Measurements from ENCODE around the gene GNRHR.

Gene GNRHR

DNA sequence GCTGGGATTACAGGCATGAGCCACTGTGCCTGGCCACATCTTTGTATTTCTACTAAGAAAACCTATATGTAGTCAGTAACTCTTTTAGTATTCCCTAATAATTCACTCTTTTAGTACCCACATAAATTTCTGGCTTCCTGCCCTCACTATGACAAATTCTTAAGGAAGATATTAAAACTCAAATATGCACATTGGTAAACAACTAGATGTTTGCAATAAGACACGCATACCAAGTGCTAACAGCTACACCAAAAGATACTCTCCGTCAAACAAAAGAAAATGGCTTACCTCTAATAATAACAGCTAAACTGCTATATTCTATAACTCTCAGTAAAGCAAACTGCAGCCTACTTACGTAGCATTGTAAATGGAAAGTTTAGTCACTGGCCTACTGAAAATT lies 59.5 kb downstream of the GNRHR start:
- H3K27ac Mint-ChIP-seq = no peak overlapping the region
- no peak for TF ChIP-seq CTCF (IDR thresholded peaks at IDR 0.05; ENCODE audit: unreplicated experiment in 3 of 3)
- no peaks in the 10 kb centered on the region for H3K27me3 Mint-ChIP-seq (ENCODE audit: low read depth)
- peaks cover 63% of the 10 kb centered on the region for H3K36me3 Mint-ChIP-seq (ENCODE audit: low read depth)
- H3K9me3 Mint-ChIP-seq = no peaks in the 10 kb centered on the region
- no peak overlapping the region for H3K4me3 Mint-ChIP-seq
- H3K4me1 Mint-ChIP-seq = peaks cover 9% of the 10 kb centered on the region

- no peaks in the 10 kb centered on the region for H3K27me3 Mint-ChIP-seq (ENCODE audit: low read depth)
- H3K36me3 Mint-ChIP-seq (ENCODE audit: low read depth) = peaks cover 61% of the 10 kb centered on the region
- no peak overlapping the region for H3K27ac Mint-ChIP-seq
- H3K9me3 Mint-ChIP-seq = no peaks in the 10 kb centered on the region
- TF ChIP-seq CTCF (IDR thresholded peaks at IDR 0.05; ENCODE audit: unreplicated experiment in 3 of 3) = no peak
- no peak overlapping the region for H3K4me3 Mint-ChIP-seq
- H3K4me1 Mint-ChIP-seq = no peaks in the 10 kb centered on the region
Observed at GRCh38 chr4:67691328-67691727, 62.9 kb downstream of the GNRHR start.
